Measurements from ENCODE around the gene FAIM.

FAIM gene

DNA sequence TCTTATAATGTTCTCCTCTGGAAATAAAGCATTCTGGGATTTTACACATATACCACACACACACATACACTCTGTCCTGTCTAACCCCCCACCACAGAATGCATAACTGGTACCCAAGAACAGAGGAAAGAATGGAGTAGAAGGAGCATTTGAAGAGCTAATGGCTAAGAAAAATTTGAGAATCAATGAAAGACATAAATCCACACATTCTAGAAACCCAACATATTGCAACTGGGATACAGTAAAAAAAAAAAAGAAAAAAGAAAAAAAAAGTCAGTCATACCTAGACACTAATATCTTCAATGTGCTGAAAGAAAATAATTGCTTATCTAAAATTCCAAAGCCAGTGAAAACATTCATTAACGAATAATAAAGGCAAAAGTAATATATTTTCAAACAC lies 35.4 kb upstream of the FAIM start:
- H3K27me3 ChIP-seq (replicated peaks) = no peaks in the 10 kb centered on the region
- no peak overlapping the region for H3K4me3 ChIP-seq (ENCODE audit: low read depth, low read length)
- no peak for DNase-seq
- H3K27ac ChIP-seq = no peak overlapping the region
- TF ChIP-seq, protein P1, sequence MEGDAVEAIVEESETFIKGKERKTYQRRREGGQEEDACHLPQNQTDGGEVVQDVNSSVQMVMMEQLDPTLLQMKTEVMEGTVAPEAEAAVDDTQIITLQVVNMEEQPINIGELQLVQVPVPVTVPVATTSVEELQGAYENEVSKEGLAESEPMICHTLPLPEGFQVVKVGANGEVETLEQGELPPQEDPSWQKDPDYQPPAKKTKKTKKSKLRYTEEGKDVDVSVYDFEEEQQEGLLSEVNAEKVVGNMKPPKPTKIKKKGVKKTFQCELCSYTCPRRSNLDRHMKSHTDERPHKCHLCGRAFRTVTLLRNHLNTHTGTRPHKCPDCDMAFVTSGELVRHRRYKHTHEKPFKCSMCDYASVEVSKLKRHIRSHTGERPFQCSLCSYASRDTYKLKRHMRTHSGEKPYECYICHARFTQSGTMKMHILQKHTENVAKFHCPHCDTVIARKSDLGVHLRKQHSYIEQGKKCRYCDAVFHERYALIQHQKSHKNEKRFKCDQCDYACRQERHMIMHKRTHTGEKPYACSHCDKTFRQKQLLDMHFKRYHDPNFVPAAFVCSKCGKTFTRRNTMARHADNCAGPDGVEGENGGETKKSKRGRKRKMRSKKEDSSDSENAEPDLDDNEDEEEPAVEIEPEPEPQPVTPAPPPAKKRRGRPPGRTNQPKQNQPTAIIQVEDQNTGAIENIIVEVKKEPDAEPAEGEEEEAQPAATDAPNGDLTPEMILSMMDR (IDR thresholded peaks at IDR 0.05; ENCODE audit: low read depth, low read length, missing control alignments) = no peak
- in situ Hi-C loops (cut with HindIII; ENCODE audit: low pct_ligation_motif_present, low sequenced_read_pairs) = no loop called here
- H3K36me3 ChIP-seq (replicated peaks) = no peaks in the 10 kb centered on the region

DNA sequence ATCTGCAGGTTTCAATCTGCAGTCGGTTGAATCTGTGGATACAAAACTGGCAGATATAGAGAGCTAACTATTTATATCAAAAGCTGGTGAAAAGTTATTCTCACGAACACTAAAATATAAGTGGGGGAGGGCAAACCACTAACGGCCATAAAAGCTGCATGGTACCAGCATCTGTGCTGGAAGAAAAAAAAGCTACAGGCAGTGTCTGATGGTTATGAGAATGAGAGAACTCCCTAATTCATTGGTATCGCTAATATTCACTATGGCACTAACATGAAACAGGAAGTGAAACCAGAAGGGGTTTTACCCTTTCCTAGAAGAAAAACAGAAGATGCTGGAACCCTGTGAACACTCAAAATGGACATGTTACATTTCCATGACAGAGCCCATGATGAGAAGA lies 30.4 kb upstream of the FAIM start:
- no peak overlapping the region for H3K4me3 ChIP-seq (ENCODE audit: low read depth, low read length)
- in situ Hi-C loops (cut with HindIII; ENCODE audit: low pct_ligation_motif_present, low sequenced_read_pairs) = no loop called here

DNA sequence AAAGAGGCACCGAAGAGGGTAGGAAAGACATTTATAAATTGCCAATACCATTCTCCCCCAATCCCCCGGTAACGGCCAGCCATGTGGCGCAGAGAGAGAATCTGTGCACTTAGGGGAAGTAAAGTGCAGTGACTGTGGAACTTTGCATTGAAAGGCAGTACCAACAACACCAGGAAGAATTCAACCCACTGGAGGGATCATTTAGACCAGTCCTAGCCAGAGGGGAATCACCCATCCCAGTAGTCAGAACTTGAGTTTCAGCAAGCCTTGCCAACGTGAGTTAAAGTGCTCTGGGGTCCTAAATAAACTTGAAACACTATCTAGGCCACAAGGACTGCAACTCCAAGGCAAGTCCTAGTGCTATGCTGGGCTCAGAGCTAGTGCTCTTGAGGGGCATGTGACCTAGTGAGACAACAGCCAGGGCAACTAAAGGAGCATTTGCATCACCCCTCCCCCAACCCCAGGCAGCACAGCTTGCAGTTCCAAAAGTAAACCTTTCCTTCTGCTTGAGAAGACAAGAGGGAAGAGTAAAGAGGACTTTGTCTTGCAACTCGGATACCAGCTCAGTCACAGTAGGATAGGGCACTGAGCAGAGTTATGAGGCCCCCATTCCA lies 29.5 kb upstream of the FAIM start:
- Histone ChIP-seq H3K27ac (no peak overlapping the region), H3K27me3 (replicated peaks) (no peaks in the 10 kb centered on the region), H3K36me3 (replicated peaks) (no peaks in the 10 kb centered on the region), H3K4me3 (ENCODE audit: low read depth, low read length) (no peak overlapping the region)
- in situ Hi-C loops (cut with HindIII; ENCODE audit: low pct_ligation_motif_present, low sequenced_read_pairs) = no loop called here
- no peak for DNase-seq
- TF ChIP-seq, protein P1 (IDR thresholded peaks at IDR 0.05; ENCODE audit: low read depth, low read length, missing control alignments) = no peak

More for the DNA sequence above, 30.4 kb upstream of the FAIM start:
- TF ChIP-seq, protein P1 (IDR thresholded peaks at IDR 0.05; ENCODE audit: low read depth, low read length, missing control alignments) = no peak
- Histone ChIP-seq H3K27ac (no peak overlapping the region), H3K27me3 (replicated peaks) (no peaks in the 10 kb centered on the region), H3K36me3 (replicated peaks) (no peaks in the 10 kb centered on the region)
- DNase-seq = no peak

DNA sequence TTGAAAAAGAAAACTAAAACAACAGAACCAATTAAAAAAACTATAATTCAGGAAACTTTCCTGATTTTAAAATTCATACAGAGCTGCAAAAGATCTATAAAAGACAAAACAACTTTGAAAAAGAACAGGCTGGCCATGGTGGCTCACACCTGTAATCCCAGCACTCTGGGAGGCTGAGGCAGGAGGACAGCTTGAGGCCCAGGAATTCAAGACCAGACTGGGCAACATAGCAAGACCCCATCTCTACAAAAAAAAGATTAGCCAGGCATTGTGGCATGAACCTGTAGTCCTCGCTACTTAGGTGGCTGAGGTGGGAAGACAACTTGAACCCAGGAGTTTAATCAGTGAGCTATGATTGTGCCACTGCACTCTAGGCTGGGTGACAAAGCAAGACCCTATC lies 21.2 kb upstream of the FAIM start:
- TF ChIP-seq, protein P1 (IDR thresholded peaks at IDR 0.05; ENCODE audit: low read depth, low read length, missing control alignments) = no peak
- in situ Hi-C loops (cut with HindIII; ENCODE audit: low pct_ligation_motif_present, low sequenced_read_pairs) = no loop called here

DNA sequence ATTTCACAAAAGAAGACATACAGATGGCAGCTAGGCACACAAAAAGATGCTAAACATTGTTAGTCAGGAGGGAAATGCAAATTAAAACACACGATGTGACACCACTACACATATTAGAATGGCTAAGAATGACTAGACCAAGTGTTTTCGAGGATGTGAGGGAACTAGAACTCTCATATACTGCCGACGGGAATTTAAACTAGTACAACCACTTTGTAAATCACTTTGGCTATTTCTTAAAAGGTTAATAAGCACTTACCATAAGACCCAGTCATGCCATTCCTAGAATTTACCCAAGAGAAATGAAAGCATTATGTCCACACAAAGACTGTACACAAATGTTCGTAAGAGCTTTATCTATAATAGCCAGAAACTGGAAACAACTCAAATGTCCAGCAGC lies 20.1 kb upstream of the FAIM start:
- TF ChIP-seq, protein P1 (IDR thresholded peaks at IDR 0.05; ENCODE audit: low read depth, low read length, missing control alignments) = no peak
- H3K27me3 ChIP-seq (replicated peaks) = no peaks in the 10 kb centered on the region
- DNase-seq = no peak
- H3K27ac ChIP-seq = no peak overlapping the region
- no peaks in the 10 kb centered on the region for H3K36me3 ChIP-seq (replicated peaks)
- in situ Hi-C loops (cut with HindIII; ENCODE audit: low pct_ligation_motif_present, low sequenced_read_pairs) = no loop called here
- H3K4me3 ChIP-seq (ENCODE audit: low read depth, low read length) = no peak overlapping the region

More for the DNA sequence above, 21.2 kb upstream of the FAIM start:
- H3K27me3 ChIP-seq (replicated peaks) = no peaks in the 10 kb centered on the region
- no peak overlapping the region for H3K4me3 ChIP-seq (ENCODE audit: low read depth, low read length)
- no peak for DNase-seq
- no peaks in the 10 kb centered on the region for H3K36me3 ChIP-seq (replicated peaks)
- no peak overlapping the region for H3K27ac ChIP-seq

DNA sequence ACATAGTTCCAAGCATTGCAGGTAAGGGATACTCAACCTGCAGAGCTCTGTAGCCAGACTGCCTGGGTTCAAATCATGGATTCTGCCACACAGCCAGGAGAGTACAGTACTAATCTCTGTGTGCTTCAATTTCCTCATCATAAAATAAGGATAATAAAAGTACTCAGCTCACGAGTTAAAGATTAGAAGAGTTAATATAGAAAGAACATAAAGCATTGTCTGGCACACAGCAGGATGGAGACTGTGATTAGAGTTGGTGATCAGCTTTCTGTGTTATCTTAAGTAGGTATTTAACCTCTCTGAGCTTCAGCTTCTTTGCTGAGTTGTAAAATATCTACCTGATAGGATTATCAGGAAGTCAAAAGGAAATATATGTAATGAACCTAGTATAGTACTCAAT lies 17.2 kb upstream of the FAIM start:
- Histone ChIP-seq H3K4me3 (ENCODE audit: low read depth, low read length) (no peak overlapping the region), H3K27me3 (replicated peaks) (no peaks in the 10 kb centered on the region), H3K27ac (no peak overlapping the region), H3K36me3 (replicated peaks) (no peaks in the 10 kb centered on the region)
- no peak for DNase-seq
- in situ Hi-C loops (cut with HindIII; ENCODE audit: low pct_ligation_motif_present, low sequenced_read_pairs) = no loop called here
- TF ChIP-seq, protein P1 (IDR thresholded peaks at IDR 0.05; ENCODE audit: low read depth, low read length, missing control alignments) = no peak

All from brain microvascular endothelial cell (primary cell).